Ovary (tissue), 9 donors: ENCODE results near the gene RHBG. TPM values are rescaled to one million over a fixed set of nuclear protein-coding genes. Genes with fewer than 3 reads are reported as not detected.

ENCODE experiments used
- DNase-seq, 5 donors: peaks; one replicate each; pipeline ENCODE4 v3.0.0-alpha.2; 2019 to 2020
- H3K27ac ChIP-seq, 2 donors: fragments of 200-600 bp; one replicate each; pipeline versions ENCODE4 v1.5.1 to v1.8.0; 2019 to 2022
- H3K27me3 ChIP-seq: fragments of 200-600 bp; one replicate; pipeline ENCODE4 v1.8.0; 2022
- H3K36me3 ChIP-seq: fragments of 200-600 bp; sonication (generic); one replicate; pipeline ENCODE4 v1.5.1; 2019
- H3K4me1 ChIP-seq: one replicate; pipeline ENCODE4 v1.8.1; 2013; ENCODE audit warnings: mild to moderate bottlenecking, moderate library complexity; ENCODE audit not compliant: insufficient read depth
- H3K4me3 ChIP-seq: fragments of 200-600 bp; sonication (generic); one replicate; pipeline ENCODE4 v1.5.1; 2017
- H3K9me3 ChIP-seq, 2 donors: fragments of 200-600 bp in 1 of 2; sonication (generic) in 1 of 2; one replicate each; pipeline versions ENCODE4 v1.5.1 to v1.8.1; 2013 to 2019; ENCODE audit warnings: mild to moderate bottlenecking in 1 of 2, moderate library complexity in 1 of 2
- EP300 ChIP-seq: sonication (generic); formaldehyde crosslinking; IDR thresholded peaks from one replicate; pipeline ENCODE4 v1.6.1; 2017; ENCODE audit warnings: antibody characterized with exemption
- POLR2A ChIP-seq: fragments of 450-650 bp; IDR thresholded peaks from one replicate; pipeline ENCODE4 v1.6.1; 2017; ENCODE audit warnings: antibody characterized with exemption, mild to moderate bottlenecking, moderate library complexity
- WGBS, 3 donors: extraction: QIAGEN DNeasy Blood & Tissue Kit in 1 of 3; methylation state at CpG; one replicate each; pipeline versions ENCODE4 v1.1.5 to v1.1.7; 2013 to 2017; 5-methylcytosine and 5-hydroxymethylcytosine counted together
- intact Hi-C, 4 donors: fragments of 100-400 bp; cut with DNase I; formaldehyde crosslinking; loops; one replicate each; pipeline versions ENCODE4 v1.11.0 to v1.15.1; 2022 to 2023
- polyA plus RNA-seq, 2 donors: library from polyadenylated mRNA; stranded (reverse); fragments of 200-250 nt in 1 of 2; fragments of 350-450 nt in 1 of 2; fragmentation: Illumina TruSeq in 1 of 2; extraction: RNeasy Lipid Tissue Mini Kit (QIAGEN cat#74804) in 1 of 2; gene quantifications; one replicate each; pipeline ENCODE4 v1.2.3, GENCODE V29; 2013 to 2014
- total RNA-seq, 7 donors: library from RNA; depleted of rRNA in 2 of 7; stranded (reverse); fragments of >200 nt in 2 of 7; fragmentation: NEBNext Ultra II Directional in 3 of 7; extraction: Animal tissue kit (Norgen Biotek cat#: 25700) in 3 of 7; gene quantifications; one replicate each; pipeline versions ENCODE4 v1.1.0 to v1.2.4, GENCODE V29; 2016 to 2023
- TF ChIP-seq, protein P1 (sequence below), 3 donors: fragments of 450-650 bp in 2 of 3; fragments of 200-600 bp in 1 of 3; IDR thresholded peaks; one replicate each; pipeline versions ENCODE4 v1.5.1 to v1.8.0; 2016 to 2022; ENCODE audit warnings: antibody characterized with exemption in 3 of 3, mild to moderate bottlenecking in 1 of 3
- donor health status: DM: no; HTN: no; CAD: no; lungs with moderate emphysema.
- donor health status: DM: no; HTN: no; CAD: no.
- donor health status: Bipolar disorder and iron deficiency.
- donor health status: DM: yes; HTN: yes; CAD: no.
- donor health status: DM: no; HTN: no; CAD: no.
- donor health status: DM: yes; HTN: yes; CAD: no.

Gene RHBG
- total and polyA plus RNA-seq, 9 donors: 2.3 to 27.4 (median 13.6) TPM

DNA sequence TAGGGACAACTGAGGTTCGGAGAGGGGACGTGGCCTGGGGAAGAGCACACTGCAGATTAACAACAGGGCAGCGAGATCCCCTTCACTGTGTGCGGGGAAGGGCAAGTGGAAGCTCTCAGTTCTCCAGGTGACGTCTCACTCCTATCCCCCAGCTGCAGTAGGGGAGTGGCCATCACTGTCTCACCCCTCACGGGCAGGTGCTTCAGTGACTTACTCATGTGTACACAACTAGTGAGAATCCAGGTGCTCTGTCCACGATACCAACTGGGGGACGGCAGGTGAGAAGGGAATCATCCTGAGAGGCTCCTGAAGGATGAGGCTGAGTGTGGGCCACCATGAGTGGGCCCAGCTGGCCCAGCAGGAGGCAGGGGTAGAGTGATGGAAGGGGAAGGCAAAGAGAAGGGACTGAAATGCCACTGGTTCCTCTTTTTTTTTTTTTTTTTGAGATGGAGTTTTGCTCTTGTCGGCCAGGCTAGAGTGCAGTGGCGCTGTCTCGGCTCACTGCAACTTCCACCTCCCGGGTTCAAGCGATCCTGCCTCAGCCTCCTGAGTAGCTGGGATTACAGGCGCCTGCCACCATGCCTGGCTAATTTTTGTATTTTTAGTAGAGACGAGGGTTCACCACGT lies 25.9 kb downstream of the RHBG start:
- Histone ChIP-seq H3K27ac (no peak overlapping the region), H3K9me3 (no peaks in the 10 kb centered on the region), H3K4me3 (no peak overlapping the region), H3K27me3 (no peaks in the 10 kb centered on the region), H3K4me1 (no peaks in the 10 kb centered on the region), H3K36me3 (no peaks in the 10 kb centered on the region)
- TF ChIP-seq, protein P1, sequence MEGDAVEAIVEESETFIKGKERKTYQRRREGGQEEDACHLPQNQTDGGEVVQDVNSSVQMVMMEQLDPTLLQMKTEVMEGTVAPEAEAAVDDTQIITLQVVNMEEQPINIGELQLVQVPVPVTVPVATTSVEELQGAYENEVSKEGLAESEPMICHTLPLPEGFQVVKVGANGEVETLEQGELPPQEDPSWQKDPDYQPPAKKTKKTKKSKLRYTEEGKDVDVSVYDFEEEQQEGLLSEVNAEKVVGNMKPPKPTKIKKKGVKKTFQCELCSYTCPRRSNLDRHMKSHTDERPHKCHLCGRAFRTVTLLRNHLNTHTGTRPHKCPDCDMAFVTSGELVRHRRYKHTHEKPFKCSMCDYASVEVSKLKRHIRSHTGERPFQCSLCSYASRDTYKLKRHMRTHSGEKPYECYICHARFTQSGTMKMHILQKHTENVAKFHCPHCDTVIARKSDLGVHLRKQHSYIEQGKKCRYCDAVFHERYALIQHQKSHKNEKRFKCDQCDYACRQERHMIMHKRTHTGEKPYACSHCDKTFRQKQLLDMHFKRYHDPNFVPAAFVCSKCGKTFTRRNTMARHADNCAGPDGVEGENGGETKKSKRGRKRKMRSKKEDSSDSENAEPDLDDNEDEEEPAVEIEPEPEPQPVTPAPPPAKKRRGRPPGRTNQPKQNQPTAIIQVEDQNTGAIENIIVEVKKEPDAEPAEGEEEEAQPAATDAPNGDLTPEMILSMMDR (IDR thresholded peaks at IDR 0.05): no peak
- no peak for TF ChIP-seq EP300
- intact Hi-C loops: loop anchor here in 1 of 4 donors (5.0 kb wide), 1 partner anchor 37 kb away; no protein-coding TSS in a partner anchor
- WGBS, 3 donors: 77 to 85% (median 77%) methylated on average over 16 of the region's 16 CpGs
- no peak for DNase-seq

DNA sequence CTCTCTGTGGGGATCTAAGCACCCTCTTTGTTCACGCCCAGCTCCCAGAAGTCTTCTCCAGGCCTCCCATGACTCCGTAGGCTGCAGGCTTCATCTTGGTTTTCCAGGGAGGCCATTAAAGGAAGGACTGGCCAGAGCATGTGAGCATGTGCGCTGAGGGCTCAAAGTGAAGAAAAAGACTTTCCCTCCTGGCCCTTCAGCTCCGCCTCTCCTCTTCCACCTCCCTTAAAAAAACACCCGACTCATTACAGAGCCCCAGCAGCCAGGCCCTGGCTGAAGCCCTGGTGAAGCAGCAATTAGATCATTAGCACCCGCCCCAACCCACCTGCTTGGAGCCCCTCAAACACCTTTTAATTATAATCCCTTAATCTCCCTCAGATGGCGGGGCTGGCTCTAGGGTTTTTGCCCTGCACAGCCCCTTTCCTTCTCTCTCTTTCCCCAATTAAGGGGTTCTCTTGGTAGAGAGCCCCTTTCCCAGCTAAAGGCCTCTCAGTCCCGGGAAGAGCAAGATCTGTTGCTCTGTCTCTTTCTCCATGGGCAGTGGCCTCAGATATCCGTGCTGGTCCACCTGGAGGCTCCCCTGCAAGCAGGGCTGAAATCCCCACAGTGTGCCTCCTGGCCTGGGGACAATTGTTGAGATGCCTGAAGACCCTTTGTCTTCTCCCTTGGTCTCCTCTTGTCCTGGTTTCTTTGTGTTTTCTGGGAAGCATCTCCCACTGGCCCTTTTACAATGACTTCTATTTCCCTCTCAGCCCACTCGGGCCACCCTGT lies 30.5 kb downstream of the RHBG start:
- no peaks in the 10 kb centered on the region for H3K9me3 ChIP-seq
- no peaks in the 10 kb centered on the region for H3K27me3 ChIP-seq
- H3K4me3 ChIP-seq: no peak overlapping the region
- H3K36me3 ChIP-seq: no peaks in the 10 kb centered on the region
- intact Hi-C loops: no loop called here
- H3K27ac ChIP-seq: no peak overlapping the region
- TF ChIP-seq, protein P1 (IDR thresholded peaks at IDR 0.05): no peak
- TF ChIP-seq EP300 (no peak), POLR2A (no peak)
- H3K4me1 ChIP-seq: no peaks in the 10 kb centered on the region
- 76 to 80% (median 79%) methylated on average over 10 of the region's 10 CpGs for WGBS, 3 donors
- no peak for DNase-seq

DNA sequence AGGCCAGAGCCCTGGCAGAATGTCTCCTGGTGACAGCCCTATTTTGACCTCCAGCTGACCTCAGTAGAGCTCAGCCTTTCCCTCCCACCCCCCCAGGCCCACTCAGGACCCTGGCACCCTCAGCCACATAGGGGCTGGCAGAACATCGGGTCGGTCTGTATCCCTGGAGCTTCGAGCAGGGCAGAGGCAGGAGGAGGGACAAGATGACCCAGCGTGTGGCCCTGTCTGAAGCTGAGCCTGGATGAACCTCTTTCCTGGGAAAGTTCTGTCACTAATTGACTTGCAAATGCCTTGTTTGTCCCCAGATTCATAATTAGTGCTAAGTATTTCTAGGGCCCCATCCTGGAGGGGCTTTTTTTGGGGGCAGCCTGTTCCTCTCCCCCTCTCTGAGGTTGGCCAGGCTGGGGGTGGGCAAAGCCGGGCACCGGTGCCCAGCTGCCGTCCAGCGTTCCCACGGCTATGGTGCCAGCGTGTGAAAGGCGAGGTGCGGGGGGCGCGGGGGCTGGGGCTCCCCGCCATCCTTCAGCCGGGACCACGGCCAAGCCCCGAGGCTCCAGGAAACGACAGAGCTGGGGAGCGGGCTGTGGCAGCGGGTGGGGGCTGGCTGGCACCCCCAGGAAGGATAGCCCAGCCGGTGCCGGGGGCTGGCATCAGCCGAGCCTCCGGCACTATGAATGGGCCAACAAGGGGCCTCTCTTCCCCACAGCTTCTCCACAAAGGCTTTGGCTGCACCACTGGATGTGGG lies 31.4 kb downstream of the RHBG start:
- no peaks in the 10 kb centered on the region for H3K27me3 ChIP-seq
- H3K27ac ChIP-seq: no peak overlapping the region
- H3K4me3 ChIP-seq: no peak overlapping the region
- intact Hi-C loops: no loop called here
- no peak for DNase-seq
- H3K4me1 ChIP-seq: no peaks in the 10 kb centered on the region
- TF ChIP-seq EP300 (no peak), POLR2A (no peak)
- TF ChIP-seq, protein P1 (IDR thresholded peaks at IDR 0.05): no peak
- WGBS, 3 donors: 64 to 71% (median 66%) methylated on average over 25 of the region's 25 CpGs
- H3K36me3 ChIP-seq: no peaks in the 10 kb centered on the region
- H3K9me3 ChIP-seq: no peaks in the 10 kb centered on the region

DNA sequence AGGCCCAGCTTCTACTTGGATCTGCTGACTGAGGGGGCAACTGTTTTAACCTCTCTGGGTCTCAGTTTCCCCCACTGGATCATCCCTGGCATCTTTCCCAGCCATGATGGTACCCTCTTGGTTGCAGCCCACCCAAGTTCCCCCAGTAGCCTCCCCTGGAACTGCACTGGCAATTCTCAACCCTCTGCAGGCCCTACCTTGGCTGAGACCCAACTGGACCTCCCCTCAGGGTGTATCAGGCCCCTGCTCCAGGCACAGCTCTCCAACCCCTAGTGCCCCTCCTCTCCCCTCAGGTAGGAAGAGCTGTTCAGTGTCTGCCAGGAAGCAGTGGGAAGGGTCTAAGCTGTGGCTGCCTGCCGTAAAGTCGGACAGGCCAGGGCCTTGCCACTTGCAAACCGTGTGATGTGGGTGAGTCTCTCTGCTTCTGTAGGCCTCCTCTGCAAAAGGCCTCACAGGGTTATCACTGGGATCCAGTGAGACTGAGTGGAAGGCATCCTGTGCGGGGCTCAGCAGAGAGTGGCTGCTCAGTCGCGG lies 32.1 kb downstream of the RHBG start:
- intact Hi-C loops: no loop called here
- Histone ChIP-seq H3K4me3 (no peak overlapping the region), H3K36me3 (no peaks in the 10 kb centered on the region), H3K4me1 (no peaks in the 10 kb centered on the region), H3K9me3 (no peaks in the 10 kb centered on the region), H3K27me3 (no peaks in the 10 kb centered on the region), H3K27ac (no peak overlapping the region)
- 60 to 68% (median 66%) methylated on average over 6 of the region's 6 CpGs for WGBS, 3 donors
- DNase-seq: no peak
- TF ChIP-seq, protein P1 (IDR thresholded peaks at IDR 0.05): no peak
- TF ChIP-seq POLR2A: no peak
- no peak for TF ChIP-seq EP300
